IMR-90 (cell line): ENCODE data around the gene S100A11.

Experiments
- BHLHE40 ChIP-seq: fragments of 150-350 bp; IDR thresholded peaks from 2 replicates; pipeline ENCODE4 v1.6.1; 2016; ENCODE audit warnings: mild to moderate bottlenecking, low read depth, low read length
- MAZ ChIP-seq: IDR thresholded peaks from 2 replicates; pipeline ENCODE4 v1.6.1; 2012; ENCODE audit warnings: low read depth, mild to moderate bottlenecking, low read length, improper control_type of control experiment, moderate library complexity, borderline replicate concordance
- MXI1 ChIP-seq: IDR thresholded peaks from 2 replicates; pipeline ENCODE4 v1.6.1; 2012; ENCODE audit warnings: low read depth, mild to moderate bottlenecking, low read length, moderate library complexity, borderline replicate concordance
- POLR2A ChIP-seq: IDR thresholded peaks from 2 replicates; pipeline ENCODE4 v1.6.1; 2012; ENCODE audit warnings: mild to moderate bottlenecking, low read depth, low read length
- RAD21 ChIP-seq: IDR thresholded peaks from 2 replicates; pipeline ENCODE4 v1.6.1; 2012; ENCODE audit warnings: low read length, improper control_type of control experiment
- RCOR1 ChIP-seq: IDR thresholded peaks from 2 replicates; pipeline ENCODE4 v1.6.1; 2012; ENCODE audit warnings: mild to moderate bottlenecking, low read length, improper control_type of control experiment; ENCODE audit not compliant: insufficient replicate concordance
- RFX5 ChIP-seq: IDR thresholded peaks from 2 replicates; pipeline ENCODE4 v1.8.0; 2012; ENCODE audit warnings: low read depth, mild to moderate bottlenecking, low read length, moderate library complexity
- SMC3 ChIP-seq: fragments of 150-350 bp; IDR thresholded peaks from 2 replicates; pipeline ENCODE4 v1.6.1; 2016; ENCODE audit warnings: low read depth, mild to moderate bottlenecking, antibody characterized with exemption, low read length, moderate library complexity
- TF ChIP-seq, protein P1 (sequence below): conservative IDR thresholded peaks from 2 replicates; pipeline ENCODE4 v1.5.1; 2012; ENCODE audit warnings: mild to moderate bottlenecking, low read depth, low read length, improper control_type of control experiment
- TF ChIP-seq, protein P2 (sequence below): fragments of 150-350 bp; IDR thresholded peaks from 2 replicates; pipeline ENCODE4 v1.6.1; 2017; ENCODE audit warnings: mild to moderate bottlenecking, antibody characterized with exemption, low read length, low read depth

DNA sequence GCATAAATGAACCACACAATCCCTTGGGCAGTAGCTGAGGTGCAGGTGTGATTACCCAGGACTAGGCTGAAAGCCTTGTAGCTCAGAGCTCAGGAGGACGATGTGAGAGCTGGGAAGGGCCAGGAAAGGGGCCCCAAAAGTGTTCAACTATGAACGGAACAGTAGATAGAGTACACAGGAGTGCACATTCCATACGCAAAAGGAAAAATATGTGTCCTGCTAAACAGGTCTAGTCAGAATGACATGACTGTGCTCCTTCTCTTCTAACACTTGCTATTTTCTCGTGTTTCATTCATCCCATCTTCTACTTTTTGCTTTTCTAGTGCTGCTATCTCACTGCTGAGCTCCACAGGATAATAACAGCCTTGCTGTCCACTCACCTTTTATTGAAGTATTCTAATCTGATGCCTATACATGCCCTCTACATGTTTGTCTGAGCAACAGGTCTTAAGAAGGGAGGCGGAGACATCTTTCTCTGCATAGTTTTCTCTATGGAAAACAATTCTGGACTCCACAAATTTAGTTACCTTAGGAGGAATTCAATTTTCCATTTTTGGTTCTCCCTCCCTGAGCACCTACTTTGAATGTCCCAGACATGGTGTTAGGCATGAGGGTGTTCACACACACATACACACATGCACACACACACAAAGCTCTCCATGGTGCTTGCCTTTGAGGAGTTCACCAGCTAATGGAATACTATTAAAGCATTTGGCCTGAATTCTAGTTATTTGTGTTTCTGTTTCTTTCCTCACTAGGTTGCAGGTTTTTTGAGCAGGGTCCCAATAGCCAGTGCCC is 46.5 kb downstream of the S100A11 start:
- TF ChIP-seq, protein P1, sequence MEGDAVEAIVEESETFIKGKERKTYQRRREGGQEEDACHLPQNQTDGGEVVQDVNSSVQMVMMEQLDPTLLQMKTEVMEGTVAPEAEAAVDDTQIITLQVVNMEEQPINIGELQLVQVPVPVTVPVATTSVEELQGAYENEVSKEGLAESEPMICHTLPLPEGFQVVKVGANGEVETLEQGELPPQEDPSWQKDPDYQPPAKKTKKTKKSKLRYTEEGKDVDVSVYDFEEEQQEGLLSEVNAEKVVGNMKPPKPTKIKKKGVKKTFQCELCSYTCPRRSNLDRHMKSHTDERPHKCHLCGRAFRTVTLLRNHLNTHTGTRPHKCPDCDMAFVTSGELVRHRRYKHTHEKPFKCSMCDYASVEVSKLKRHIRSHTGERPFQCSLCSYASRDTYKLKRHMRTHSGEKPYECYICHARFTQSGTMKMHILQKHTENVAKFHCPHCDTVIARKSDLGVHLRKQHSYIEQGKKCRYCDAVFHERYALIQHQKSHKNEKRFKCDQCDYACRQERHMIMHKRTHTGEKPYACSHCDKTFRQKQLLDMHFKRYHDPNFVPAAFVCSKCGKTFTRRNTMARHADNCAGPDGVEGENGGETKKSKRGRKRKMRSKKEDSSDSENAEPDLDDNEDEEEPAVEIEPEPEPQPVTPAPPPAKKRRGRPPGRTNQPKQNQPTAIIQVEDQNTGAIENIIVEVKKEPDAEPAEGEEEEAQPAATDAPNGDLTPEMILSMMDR = no peak
- TF ChIP-seq RAD21 (no peak), MAZ (no peak), POLR2A (peak; percentile 3; the same call in 1 of the 2 replicates), MXI1 (no peak), RFX5 (no peak), BHLHE40 (no peak), SMC3 (no peak), RCOR1 (no peak)
- TF ChIP-seq, protein P2, sequence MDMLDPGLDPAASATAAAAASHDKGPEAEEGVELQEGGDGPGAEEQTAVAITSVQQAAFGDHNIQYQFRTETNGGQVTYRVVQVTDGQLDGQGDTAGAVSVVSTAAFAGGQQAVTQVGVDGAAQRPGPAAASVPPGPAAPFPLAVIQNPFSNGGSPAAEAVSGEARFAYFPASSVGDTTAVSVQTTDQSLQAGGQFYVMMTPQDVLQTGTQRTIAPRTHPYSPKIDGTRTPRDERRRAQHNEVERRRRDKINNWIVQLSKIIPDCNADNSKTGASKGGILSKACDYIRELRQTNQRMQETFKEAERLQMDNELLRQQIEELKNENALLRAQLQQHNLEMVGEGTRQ = no peak
